Inferior parietal cortex (tissue), 1 donor: ENCODE data around the gene PLD1.
"Not testable (repeated sequence)": the region's sequence is repeated elsewhere in the genome, so short reads cannot be mapped to it uniquely, and the experiment has no call there.

ENCODE experiments used
- DNase-seq: peaks from one replicate; pipeline ENCODE4 v3.0.0-alpha.2; 2016; ENCODE audit errors: extremely low spot score

PLD1 gene

DNA sequence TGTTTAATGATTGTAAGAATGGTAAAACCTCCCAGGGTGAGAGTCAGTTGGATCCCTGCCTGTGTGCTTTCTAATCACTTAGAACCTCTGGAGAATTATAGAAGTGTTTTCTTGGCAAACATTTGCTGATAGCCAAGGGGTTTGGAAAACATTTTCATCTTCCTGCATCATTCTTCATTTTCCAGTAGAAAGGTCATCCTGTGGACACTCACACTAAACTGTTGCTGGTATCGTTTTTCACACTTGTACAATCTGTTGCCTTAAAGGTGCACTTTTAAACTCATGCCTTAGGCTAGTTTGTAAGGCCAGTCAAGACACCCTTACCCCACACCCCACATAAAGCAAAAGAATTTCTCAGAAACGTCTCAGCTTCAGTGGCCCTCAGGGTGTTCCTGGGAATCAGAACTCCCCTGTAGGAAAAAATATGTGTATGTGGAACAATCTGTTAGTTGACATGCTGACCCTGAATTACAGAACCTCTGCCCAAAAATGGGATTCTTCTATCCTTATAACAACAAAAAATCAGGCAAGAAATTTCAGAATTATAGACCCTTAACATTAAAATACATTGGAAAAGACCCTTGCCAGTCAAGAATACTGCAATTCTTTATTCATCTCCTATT, 5.8 kb upstream of the PLD1 start:
- no peak for DNase-seq

- DNase-seq = not testable (repeated sequence)
Observed at GRCh38 chr3:171814662-171815061, 4.4 kb upstream of the PLD1 start.

DNA sequence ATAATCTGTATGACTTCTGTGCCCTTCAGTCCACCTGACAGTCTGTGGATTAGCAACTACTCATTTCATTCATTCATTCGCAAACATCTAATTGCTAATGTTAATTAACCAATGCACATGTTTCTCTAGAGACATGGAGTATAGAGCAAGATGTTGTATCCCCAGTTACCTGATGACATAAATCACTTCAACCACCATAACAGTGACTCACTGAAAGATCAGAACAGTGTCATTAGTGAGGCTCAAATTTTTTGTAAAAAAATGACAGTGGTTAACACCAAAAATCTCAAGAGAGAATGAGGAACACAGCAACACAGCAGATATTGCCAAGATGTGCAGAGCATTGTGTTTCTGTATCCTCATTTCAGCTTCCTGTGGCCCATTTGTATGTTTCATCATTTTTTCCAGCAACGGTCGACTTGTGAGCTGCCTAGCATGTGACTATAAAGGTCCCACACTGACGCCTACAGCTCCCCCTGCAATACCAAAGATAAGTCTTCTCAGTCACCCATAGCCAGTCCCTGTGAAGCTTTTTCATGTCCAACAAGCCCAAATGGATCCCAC, 3.7 kb upstream of the PLD1 start:
- DNase-seq = no peak

- DNase-seq = no peak
Observed at GRCh38 chr3:171813278-171813896, 3.1 kb upstream of the PLD1 start.

DNA sequence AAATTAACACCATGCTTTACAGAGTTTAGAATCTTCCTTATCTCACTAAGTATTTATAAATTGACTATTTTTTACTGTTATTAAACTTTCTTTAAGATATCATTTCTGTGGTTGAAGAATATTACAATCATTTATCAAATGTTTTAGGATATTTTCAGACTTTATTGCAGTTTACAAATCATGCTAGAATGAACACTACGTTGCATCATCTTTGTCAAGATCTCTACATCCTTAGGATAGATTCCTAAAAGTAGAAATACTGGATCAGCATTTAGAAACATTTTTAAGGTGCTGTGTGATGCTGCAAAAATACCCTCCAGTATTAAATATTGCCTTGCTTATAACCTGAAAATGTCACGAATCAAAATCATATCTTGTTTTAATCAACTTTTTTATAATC, 2.5 kb upstream of the PLD1 start:
- no peak for DNase-seq

GRCh38 chr3:171811913-171812335, 1.6 kb upstream of the PLD1 start:
- DNase-seq = no peak

DNA sequence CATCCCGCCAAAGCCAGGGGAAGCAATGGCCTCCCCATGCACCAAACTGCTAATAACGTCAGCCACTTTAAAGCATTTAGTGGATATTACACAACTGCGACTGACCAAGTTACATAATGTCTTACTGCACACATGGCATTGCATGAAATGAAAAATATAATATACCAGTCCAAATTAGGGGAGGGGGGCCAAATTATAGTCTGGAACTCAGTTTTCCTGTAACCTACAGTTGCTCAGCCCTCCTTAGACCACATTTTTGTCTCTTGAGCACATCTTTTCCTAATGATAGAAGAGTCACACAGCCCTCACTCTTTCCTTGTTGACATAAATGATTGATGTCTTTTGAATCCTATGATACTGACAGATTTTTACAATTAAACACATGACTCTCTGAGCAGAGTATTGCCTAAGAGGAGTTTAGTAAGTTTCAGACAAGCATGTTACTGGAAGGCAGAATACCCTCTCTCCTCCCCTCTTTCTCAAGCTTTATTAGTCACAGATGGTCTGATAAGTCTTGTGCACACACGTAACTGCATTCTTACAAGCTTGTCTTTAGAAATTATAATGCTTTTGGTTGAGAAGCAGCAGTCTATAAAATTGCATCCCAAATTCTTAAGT, 1.1 kb upstream of the PLD1 start:
- DNase-seq = no peak

GRCh38 chr3:171810629-171811294, 479 bp upstream of the PLD1 start:
- no peak for DNase-seq

GRCh38 chr3:171809611-171809860, 747 bp downstream of the PLD1 start:
- DNase-seq = no peak

DNA sequence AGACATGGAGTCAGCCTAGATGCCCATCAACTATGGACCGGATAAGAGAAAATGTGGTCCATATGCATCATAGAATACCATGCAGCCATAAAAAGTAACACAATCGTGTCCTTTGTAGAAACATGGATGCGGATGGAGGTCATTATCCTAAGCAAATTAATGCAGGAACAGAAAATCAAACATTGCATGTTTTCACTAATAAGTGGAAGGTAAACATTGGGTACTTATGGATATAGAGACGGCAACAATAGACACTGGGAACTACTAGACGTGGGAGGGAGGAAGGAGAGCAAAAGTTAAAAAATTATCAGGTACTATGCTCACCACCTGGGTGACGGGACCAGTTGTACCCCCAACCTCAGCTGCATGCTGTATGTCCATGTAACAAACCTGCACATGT, 2.5 kb downstream of the PLD1 start:
- no peak for DNase-seq

- no peak for DNase-seq
Observed at GRCh38 chr3:171807129-171807675, 3.1 kb downstream of the PLD1 start.

GRCh38 chr3:171806200-171807128, 3.8 kb downstream of the PLD1 start:
- no peak for DNase-seq

- no peak for DNase-seq
Observed at GRCh38 chr3:171805687-171806086, 4.6 kb downstream of the PLD1 start.

GRCh38 chr3:171804618-171805389, 5.5 kb downstream of the PLD1 start:
- no peak for DNase-seq

GRCh38 chr3:171803044-171803443, 7.2 kb downstream of the PLD1 start:
- no peak for DNase-seq

- DNase-seq = no peak
Observed at GRCh38 chr3:171802590-171802956, 7.7 kb downstream of the PLD1 start.

DNA sequence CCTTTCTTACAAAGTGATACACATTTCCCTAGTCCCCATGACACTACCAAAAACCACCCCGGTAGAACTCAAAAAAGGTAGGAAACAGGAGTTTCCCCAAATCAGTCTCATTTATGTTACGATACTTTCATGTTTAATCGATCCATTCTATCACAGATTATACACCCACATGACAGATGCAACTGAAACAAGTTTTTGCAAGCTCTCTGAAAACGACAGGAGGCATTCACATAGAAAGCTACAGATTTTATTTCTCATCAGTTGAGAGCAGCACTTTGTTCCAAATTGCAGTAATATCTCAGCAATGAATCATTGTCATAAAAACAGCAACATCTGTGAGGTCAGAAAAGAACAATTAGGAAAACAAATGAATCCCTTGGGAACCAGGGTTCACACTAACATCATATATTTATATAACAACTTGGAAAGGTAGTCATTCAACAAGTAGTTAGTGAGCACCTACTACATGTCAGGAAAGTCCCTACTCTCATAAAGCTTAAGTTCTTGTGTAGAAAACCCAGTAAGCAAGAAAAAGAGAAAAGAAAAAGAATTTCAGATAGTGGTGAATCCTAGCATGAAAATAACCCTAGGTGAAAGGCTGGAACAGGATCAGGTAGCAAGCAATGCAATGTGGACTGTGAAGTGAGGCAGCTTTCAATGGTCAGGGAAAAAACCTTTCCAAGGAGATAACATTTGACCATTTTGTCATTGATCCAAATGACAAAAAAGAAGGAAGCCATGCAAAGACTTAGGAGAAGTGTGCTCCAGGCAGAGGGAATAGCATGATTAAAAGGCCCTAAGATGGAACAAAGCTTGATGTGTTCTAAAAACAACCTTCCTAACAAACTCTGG, 8.3 kb downstream of the PLD1 start:
- DNase-seq = no peak

GRCh38 chr3:171799501-171799900, 10.8 kb downstream of the PLD1 start:
- no peak for DNase-seq

DNA sequence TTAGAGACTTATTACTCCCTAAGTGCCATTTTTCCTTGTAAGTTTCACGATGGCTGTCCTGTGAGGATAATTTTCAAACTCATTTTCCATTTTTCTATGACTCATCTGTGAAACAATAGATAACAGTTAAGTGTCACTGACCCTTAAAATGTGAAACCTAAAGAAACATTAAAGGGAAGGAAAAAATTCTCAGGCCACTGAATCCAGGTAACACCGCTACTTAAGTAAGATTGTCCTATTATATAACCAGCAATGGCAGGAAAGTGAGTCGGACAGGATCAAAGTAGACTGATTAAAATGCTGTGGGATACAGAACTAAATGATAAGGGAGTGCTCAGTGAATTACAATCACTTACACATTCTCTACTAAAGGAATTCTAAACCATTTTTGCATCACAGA, 12.4 kb downstream of the PLD1 start:
- no peak for DNase-seq

- DNase-seq = no peak
Observed at GRCh38 chr3:171797265-171797679, 13.0 kb downstream of the PLD1 start.
